NOMO-1 (cell line): Measurements from ENCODE around the gene RHBDD3.
"Not testable (repeated sequence)": the region's sequence is repeated elsewhere in the genome, so short reads cannot be mapped to it uniquely, and the experiment has no call there.

Source experiments
- DNase-seq, 2 experiments: peaks; one replicate each; lab custom pipeline; 2025; ENCODE audit not compliant: unreplicated experiment in 2 of 2; lab: John Stamatoyannopoulos, UW

Gene RHBDD3

DNA sequence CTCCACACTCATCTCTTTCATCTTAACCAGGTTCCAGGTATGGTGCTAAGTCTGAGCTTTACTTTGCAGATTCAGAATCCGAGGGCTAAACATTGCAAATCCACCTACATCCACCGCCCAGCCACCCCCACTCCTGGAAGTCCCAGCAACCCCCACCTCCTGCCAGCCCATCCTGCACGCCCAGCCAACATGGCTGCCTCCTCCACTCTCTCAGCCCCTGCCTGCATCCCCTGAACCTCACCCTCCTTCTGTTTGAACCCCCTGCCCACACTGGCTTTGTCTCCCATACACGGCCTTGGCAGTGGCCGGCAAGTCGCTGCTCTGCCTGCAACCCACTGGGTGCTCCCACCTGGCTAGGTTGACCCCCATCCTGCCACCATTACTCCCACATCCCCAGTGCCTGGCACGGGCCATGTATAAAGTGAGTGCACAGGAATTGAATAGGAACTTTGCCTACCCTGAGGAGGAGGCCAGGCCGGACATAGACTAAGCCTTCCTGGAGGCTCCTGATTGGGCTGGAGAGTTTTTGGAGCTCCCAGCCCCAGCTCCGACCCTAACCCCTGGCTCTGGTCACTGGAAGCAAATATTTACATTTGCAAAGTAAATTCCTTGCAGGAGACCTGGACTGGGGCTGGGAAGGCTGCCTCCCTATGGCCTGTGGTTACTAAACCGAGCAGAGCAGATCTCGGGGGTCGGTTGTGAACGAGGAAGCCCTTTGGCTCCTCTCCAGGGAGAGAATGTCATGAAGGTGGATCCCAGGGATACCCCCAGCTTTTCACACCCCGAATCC is 47.7 kb downstream of the RHBDD3 start:
- DNase-seq, result no peak

DNA sequence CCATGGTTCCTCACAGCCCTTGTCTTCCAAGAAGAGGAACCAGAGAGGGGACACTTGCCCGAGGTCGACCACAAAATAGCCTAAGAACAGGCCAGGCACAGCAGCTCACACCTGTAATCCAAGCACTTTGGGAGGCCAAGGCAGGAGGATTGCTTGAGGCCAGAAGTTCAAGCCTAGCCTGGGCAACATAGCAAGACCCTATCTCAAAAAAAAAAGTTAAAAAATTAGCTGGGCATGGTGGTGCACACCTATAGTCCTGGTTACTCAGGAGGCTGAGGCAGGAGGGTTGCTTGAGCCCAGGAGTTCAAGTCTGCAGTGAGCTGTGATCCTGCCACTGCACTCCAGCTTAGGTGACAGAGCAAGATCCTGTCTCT is 48.4 kb downstream of the RHBDD3 start:
- DNase-seq, result not testable (repeated sequence)

DNA sequence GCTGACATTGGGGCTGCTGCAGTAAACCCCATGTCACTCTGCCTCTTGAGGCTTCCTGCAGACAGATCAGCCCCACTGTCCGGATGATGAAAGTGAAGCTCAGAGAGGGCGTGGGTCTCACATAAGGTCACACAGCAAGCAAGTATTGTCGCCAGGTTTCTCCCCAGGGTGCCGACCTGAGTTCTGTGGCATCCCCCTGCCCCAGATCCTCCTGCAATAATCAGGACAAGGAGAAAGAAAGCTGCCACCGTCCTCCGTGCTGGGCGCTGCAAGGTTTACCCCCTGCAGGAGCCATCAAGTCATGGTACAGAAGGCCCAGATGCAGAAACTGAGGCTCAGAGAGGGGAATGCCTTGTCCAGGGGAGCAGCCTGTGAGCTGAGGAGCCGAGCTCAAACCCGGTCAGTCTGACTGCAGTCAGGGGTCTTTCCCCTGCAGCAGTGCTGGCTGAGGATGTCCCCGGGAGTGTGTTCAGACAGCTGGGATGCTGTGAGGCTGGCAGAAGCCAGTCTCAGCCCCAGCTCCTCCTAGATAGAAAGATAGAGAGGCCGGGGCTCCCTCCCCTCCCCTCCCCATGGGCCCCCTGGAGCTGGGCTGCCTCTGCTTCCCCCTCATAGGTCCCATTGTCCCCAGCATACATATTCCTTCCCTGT is 48.9 kb downstream of the RHBDD3 start:
- DNase-seq, result no peak

DNA sequence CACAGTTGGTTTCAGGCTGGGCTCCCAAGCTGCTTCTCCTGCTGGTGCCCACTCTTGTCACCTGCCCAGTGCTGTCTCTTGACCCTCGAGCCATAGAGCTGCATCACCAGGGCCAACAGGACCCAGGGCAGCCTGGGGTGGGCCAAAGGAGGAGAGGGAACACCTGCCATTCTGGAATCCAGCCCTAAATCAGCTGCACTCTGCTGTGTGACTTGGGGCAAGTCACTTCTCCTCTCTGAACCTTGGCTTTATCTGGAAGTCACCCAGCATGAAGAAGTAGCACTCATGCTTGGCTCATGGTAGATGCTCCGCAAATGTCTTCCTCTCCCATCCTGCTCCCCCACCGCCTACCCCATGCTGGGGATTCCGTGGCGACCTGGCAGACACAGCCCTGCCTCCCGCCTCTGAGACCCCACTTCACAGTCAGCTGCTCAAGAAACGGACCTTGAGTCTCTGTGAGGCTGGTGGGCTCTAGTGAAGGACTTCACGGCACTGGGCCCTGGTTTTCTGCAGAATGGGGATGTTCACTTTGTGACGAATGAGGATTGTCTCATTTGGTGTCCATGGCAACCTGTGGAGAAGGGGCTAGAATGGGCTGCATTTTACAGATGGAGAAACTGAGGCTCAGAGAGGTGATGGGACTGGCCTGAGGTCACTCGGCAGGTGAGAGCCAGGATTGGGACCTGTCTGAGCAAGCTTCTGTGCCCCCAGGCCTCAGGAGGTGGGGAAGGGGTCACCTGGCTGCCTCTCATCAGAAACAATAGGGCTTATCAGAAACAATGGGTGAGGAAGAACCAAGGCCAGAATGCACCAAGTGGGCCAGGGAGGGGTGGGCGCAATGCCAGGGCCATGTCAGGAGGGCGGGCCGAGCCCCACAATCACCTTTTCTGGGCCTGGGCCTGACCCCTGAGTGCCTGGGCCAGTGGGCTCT is 49.7 kb downstream of the RHBDD3 start:
- DNase-seq, result no peak

DNA sequence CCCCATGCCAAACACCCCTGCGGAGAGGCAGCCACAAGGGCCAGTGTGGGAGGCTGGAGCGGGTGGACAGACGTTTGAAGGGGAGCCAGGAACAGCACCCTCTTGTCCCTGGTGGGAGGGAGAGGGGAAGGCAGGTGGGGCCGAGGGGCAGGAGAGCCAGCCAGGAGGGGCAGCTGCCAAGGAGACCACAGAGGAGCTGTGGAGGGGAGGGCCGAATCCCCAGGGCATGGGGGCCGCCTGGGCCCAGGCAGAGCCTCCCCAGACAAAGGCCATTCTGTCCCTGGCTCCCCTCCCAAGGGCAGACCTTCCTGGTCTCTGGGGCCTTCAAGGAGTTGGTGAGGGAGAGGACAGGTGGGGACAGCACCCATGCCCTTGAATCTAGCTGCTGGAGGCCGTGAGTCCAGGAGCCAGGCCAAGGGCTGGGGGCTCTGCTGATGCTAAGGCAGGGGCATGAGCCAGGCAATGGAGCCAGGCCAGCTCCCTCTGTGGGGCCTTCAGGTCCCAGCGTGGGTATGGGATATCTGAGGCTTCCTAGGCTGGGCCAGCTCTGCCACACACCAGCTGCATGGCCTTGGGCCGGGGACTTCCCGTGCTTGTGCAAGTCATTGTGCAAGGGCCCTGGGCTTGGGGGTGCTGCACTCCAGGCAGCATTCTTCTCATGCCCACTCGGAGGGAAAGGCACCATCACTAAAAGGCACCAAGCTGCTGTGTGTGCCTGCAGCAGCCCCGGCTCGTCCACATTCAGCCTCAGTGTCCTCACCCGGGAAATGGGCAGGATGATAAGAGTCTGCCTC is 50.7 kb downstream of the RHBDD3 start:
- peak in 1 of 2 experiments; percentile 40 for DNase-seq

DNA sequence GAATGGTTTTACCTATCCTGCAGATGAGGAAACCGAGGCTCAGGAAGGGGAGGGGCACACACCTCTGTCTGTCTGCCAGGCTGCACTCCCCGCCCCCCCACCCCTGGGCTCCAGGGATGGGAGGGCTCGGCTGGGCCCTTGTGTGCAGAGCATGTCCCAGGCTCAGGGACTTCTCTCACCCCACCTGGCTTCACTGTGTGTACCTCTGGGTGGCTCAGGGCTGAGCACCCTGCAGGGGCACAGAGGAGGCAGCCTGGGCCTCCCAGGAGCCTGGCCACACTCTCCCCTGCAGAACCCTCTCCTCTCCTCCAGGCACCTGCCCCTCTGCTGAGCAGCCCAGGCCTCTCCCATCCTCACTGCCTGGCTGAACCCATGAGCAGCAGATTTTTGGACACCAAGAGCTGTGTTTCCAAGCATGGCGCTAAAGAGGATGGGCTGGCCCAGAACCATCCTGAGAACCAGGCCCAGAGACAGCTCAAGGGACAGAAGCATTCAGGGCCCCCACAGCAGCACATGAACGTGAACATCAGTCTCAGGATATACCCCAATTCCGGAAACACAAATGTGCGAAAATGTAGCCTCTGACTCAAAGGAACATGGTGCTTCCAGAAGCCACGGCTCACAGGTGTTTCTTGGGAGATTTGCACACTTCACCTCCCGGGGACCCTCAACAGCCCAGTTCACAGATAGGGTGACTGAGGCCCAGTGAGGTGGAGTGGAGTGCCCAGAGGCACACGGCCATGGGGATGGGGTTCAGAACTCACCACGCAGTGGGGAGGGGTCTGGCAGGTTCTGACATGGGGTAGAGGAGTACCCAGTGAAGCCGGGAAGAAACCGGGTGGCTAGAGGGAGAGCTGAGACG is 51.5 kb downstream of the RHBDD3 start:
- no peak for DNase-seq

DNA sequence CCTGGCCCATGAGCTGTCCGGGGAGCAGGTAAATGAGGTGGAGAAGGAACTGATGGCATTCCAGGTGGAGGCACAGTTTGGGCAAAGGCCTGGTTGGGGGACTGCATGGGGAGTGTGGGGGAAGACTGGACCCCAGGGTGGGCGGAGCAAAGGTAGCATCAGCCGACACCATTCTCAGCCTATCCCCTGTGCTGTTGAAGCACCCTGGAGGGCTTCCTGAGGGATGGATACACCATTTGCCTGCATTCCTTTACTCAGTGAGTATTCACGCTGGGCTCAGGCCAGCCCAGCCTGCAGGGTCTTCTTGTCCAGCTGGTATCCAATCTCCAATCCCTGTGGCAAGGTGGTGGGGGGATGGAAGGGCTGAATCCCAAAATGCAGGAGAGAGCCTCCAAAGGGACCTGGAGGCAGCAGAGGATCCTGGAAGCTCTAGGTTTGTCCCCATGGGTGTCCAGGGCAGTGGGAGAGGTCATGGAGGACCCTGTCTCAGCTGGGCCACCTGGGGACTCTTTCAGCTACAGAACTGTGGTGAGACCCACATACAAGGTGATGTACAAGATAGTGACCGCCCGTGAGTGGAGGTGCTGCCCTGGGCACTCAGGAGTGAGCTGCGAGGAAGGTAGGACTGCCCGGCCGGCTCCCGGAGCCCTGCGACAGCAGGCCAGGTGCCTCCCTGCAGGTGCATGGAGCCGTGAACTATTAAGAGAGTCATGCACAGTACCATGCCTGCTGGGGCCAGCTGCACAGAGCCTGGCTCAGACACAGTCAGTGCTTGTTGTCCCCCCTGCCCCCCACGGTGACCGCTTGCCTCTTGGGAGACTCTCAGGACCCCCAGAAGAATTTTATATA is 52.5 kb downstream of the RHBDD3 start:
- no peak for DNase-seq

DNA sequence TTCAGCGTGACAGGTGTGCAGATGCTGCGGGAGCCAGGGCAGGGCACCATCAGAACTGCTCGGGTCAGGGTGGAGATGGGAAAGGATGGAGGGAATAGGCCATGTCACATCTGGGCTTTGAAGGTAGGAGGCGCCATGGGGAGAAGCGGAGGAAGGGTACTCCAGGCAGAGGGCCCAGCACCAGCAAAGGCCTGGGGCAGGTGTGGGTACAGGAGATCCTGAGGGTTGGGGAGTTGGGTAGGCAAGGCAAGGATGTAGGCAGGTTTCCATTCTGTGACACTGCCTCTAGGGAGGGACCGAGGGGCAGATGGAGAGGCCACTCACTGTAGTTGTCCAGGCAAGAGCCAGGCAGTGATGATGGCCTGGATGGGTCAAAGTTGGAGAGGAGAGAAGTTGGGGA is 53.5 kb downstream of the RHBDD3 start:
- DNase-seq, result no peak

DNA sequence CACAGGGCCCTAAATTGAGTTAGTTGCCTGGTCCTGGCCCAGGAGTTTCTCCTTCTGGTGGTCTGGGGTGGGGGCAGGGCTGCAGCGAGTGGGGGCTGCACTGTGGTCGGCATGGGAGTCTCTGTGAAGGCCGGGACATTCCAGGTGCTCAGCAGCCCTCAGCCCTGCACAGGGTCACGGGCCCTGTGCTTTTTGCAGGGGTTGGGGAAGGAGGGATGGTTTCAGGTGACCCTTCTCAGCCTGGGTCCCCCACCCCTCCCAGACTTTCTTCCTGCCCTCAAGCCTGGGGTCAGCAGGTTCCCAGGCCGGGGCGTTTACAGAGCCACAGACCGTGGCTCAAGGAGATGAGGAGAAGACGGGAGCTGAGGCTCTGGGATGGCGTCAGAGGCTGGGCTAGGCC is 54.3 kb downstream of the RHBDD3 start:
- no peak for DNase-seq

DNA sequence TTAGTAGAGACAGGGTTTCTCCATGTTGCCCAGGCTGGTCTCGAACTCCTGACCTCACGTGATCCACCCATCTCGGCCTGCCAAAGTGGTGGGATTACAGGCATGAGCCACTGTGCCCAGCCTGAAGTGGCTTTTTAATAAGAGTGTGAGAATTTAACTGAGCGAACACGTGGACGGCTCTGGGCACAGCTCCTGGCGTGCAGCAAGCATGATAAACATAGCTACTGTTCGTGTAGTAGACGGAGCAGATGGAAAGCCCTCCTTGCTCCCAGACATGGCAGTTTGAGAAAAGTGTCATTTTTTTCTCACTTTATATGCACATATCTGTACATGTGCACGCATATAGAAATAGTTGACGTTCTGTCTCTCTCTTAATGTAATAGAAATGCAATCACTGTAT is 55.0 kb downstream of the RHBDD3 start:
- DNase-seq, result no peak

DNA sequence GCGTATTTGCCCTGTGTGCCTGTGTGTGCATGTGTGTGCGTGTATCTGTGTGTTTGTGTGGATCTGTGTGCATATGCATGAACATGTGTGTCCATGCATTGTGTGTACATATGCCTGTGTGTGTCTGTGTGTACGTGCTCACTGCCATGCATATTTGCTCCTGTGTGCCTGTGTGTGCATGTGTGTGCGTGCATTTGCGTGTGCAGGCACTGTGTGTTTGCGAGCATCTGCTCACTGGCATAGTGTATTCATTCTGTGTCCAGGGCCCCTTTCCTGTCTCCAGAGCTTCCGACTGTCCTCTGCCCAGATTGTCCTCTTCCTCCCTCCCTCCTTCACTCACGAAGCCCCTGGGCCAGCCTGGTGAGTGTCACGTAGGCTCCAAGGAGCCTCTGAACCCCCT is 56.3 kb downstream of the RHBDD3 start:
- no peak for DNase-seq

DNA sequence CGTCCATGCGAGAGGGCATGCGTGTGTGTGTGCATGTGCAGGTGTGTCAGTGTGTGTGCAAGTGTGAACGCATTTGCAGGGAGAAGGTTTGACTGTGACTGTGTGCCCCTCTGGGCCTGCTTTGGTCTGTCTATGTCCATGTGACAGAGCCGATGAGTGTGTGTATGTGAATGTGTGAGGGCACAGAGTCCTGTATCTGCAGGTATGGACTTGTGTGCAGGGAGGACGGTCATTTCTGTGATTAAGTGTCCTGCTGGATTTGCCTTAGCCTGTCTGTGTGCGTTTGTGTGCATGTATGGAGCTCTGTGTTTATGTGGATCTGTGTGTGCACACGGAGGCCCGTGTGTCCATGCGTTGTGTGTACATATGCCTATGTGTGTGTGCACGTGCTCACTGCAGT is 56.7 kb downstream of the RHBDD3 start:
- no peak for DNase-seq
